ENCODE measurements around the gene PSMB11.
"Not testable (repeated sequence)": the region's sequence is repeated elsewhere in the genome, so short reads cannot be mapped to it uniquely, and the experiment has no call there.

The PSMB11 gene

DNA sequence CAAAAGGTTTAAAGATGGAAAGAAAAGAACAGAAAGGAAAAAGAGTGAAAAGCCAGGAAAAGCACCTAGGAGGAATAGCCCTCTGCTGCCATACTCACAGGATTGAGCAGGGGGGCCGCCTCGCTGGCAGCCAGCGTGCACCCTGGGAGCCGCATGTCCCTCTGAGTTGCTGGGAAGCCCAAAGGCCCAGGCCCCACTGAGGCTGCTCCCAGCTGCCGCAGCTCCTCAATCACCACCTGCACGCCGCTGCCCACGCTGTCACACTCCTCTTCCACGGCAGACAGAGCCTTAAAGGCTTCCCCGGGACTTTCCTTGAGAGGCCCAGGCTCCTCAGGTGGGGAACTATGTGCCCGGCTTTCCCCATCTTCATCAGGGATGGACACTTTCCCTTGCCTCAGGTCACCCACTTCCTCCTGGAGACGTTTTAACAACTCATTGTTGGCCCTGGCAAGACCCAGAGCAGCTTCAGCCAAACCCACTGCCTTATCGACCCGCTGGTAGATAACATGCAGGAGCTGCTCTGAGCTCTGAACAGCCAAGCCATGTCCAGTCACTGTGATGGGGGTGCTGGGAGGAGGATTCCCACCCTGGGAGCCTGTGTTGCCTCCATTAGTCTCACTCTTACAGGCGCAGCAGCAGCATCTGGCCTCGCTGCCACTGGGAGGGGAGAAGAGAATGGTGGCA lies 43.5 kb upstream of the PSMB11 start:
- DNase-seq (ENCODE audit: insufficient read length, low spot score), result no peak
- TF ChIP-seq, protein P1, sequence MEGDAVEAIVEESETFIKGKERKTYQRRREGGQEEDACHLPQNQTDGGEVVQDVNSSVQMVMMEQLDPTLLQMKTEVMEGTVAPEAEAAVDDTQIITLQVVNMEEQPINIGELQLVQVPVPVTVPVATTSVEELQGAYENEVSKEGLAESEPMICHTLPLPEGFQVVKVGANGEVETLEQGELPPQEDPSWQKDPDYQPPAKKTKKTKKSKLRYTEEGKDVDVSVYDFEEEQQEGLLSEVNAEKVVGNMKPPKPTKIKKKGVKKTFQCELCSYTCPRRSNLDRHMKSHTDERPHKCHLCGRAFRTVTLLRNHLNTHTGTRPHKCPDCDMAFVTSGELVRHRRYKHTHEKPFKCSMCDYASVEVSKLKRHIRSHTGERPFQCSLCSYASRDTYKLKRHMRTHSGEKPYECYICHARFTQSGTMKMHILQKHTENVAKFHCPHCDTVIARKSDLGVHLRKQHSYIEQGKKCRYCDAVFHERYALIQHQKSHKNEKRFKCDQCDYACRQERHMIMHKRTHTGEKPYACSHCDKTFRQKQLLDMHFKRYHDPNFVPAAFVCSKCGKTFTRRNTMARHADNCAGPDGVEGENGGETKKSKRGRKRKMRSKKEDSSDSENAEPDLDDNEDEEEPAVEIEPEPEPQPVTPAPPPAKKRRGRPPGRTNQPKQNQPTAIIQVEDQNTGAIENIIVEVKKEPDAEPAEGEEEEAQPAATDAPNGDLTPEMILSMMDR (IDR thresholded peaks at IDR 0.05; ENCODE audit: insufficient read depth, missing control alignments), result no peak
- no peak for FAIRE-seq

DNA sequence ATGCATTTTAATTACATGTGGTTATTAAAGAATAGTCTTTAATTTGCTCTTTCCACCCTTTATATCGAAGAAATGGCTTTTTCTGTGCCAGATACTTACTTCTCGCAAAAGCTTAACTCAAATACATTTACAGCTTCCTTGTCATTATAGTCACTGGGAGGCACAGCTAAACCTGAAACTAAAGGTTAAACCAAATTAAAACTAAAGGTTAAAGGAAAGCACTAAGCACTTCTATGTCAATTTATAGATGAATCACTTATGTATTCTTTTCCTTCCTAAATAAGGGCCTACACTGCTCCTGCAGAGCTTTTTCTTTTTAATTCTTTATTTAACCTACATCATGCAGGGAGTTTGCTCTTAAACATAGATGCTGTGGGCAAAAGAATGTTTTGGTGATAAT lies 41.2 kb upstream of the PSMB11 start:
- TF ChIP-seq, protein P1 (IDR thresholded peaks at IDR 0.05; ENCODE audit: insufficient read depth, missing control alignments), result no peak
- DNase-seq (ENCODE audit: insufficient read length, low spot score) (no peak), FAIRE-seq (no peak)

DNA sequence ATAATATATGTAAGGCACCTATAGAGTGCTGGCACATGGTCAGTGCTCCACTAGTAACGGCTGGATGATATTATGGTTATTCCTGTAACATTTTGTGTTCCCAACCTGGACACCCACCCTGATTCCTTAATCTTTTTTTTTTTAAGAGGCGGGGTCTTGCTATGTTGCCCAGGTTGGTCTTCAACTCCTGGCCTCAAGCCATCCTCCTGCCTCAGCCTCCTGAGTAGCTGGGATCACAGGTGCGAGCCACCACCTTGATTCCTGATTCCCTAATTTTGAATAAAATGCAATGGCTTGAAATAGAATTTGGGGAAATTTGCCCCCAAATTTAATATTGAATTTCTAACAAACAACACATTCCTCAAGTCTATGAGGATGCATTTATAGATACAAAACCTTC lies 39.4 kb upstream of the PSMB11 start:
- TF ChIP-seq, protein P1 (IDR thresholded peaks at IDR 0.05; ENCODE audit: insufficient read depth, missing control alignments), result no peak
- FAIRE-seq, result no peak
- no peak for DNase-seq (ENCODE audit: insufficient read length, low spot score)

DNA sequence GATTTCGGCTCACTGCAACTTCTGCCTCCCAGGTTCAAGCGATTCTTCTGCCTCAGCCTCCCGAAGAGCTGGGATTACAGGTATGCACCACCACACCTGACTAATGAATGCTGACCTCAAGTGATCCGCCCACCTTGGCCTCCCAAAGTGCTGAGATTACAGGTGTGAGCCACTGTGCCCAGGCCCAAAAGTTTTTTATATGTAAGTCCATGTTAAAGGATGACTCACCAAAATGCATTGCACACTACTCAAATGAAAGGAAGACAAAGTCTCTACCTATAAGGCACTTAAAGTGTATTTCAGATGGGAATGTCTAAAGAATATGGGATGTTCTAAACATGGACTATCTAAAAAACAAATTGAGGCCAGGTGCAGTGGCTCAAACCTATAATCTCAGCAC lies 37.7 kb upstream of the PSMB11 start:
- not testable (repeated sequence) for FAIRE-seq; DNase-seq (ENCODE audit: insufficient read length, low spot score)

DNA sequence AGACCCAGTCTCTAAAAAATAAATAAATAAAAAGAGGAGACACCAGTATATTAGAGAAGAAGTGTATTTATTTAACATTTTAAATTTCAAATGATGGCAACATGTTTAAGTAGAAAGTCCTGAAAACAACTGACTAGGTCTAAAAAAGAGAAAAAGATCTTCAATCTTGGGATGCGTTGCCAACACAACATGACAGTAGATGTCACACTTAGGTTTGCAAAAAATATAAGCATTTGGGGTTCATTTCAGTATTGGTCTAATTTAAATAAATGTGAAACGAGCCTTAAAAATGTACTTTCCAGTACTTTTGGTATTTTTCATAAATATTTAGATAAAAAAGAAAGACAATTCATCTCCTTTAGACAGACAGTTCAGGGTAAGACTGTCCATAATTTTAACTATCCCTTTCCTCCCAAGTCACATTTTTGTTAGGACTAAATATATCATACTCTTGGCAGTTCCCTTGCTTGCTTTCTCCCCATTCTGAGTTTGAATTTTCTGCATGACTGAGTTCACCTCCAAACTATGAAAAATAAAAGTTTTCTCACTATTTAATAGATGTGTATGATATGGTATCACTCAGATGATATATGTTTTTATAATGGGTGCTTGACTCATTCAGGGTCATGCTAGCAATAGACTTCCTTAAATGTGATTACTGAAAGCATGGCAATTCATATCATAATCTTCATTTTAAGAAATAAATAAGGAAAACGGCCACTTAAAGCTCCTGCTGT lies 36.4 kb upstream of the PSMB11 start:
- TF ChIP-seq, protein P1 (IDR thresholded peaks at IDR 0.05; ENCODE audit: insufficient read depth, missing control alignments), result no peak
- no peak for DNase-seq (ENCODE audit: insufficient read length, low spot score)
- no peak for FAIRE-seq

DNA sequence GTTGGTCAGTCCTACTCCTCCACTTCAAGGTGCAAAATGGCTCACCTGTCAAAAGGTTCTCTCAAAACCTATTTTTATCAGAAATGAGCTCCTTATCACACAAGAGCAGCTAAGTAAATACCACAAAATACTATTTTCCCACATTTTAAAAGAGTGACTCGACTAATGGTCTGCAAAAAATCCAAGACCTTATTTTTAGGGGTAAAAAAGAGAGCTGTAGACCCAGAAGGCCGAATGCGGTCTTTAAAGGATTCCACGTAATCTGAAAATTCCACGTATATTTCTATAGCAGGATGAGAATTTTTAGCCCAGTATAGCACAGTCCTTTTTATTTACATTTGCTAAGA lies 35.9 kb upstream of the PSMB11 start:
- TF ChIP-seq, protein P1 (IDR thresholded peaks at IDR 0.05; ENCODE audit: insufficient read depth, missing control alignments), result no peak
- FAIRE-seq (no peak), DNase-seq (ENCODE audit: insufficient read length, low spot score) (no peak)

DNA sequence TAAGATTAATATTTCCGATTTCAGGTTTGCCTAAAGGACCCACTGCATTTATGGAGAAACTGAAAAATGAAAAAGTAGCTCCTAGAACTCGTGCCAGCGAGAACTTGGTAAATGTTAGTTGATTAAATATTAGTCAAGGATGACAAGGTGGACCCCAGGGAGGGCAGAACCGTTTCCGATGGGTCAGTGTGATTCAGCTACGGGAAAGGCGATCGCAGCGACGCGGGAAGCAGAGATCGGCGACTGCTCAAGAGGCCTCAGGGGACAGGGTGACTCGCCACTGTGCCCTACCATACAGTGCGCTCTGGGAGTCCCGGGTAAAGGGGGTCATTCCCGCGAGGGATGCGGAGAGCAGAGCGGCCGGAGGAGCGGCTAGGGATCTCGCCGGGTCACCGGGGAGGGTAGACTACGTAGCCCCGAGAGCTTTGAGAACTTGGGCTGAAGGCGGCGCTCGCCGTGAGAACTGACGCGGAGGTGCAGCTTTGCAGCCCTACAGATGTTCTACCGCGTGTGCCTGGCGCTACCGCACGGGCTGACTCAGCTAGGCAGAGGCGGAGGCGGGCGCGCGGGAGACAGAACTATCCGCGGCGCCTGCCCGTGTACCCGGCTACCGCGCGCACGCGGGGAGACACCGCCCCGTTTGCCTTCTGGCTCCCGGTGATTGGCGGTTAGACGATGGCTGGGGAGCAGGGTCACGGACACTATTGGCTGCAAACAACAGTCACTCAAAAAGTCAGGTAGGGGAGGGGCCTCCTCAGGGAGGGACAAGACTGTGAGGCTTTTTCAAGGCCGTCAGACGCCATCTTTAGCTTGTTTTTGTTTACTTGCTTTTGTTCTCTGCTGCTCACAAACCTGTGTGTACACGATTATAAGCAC lies 35.2 kb upstream of the PSMB11 start:
- TF ChIP-seq, protein P1 (IDR thresholded peaks at IDR 0.05; ENCODE audit: insufficient read depth, missing control alignments), result peak; percentile 19
- FAIRE-seq, result no peak
- DNase-seq (ENCODE audit: insufficient read length, low spot score), result peak; percentile 66

Measured in D721Med (cell line).